KG1 (cell line): ENCODE data around the gene SIDT2.
"Not testable (repeated sequence)": the region's sequence is repeated elsewhere in the genome, so short reads cannot be mapped to it uniquely, and the experiment has no call there.

Experiments
- DNase-seq: peaks from one replicate; lab custom pipeline; 2025; lab: John Stamatoyannopoulos, UW

SIDT2 gene

GRCh38 chr11:117178210-117179034 is at the start of gene SIDT2:
TSS of gene SIDT2 (plus strand) at chr11:117178743. CDS start at chr11:117179264, 521 bp downstream.
- DNase-seq = peak; percentile 89

GRCh38 chr11:117130396-117130795 is 48.1 kb upstream of the SIDT2 start:
- not testable (repeated sequence) for DNase-seq

GRCh38 chr11:117130879-117131278 is 47.7 kb upstream of the SIDT2 start:
- DNase-seq = no peak

- DNase-seq = no peak
These were observed 44.1 kb upstream of the SIDT2 start for GRCh38 chr11:117134431-117134830.

- not testable (repeated sequence) for DNase-seq
These were observed 43.6 kb upstream of the SIDT2 start for GRCh38 chr11:117134979-117135378.

- DNase-seq = not testable (repeated sequence)
These were observed 41.1 kb upstream of the SIDT2 start for GRCh38 chr11:117137223-117138086.

GRCh38 chr11:117143390-117143789 is 35.2 kb upstream of the SIDT2 start:
- peak; percentile 64 for DNase-seq

GRCh38 chr11:117143871-117144476 is 34.6 kb upstream of the SIDT2 start, which contains the start of gene PAFAH1B2:
TSS of gene PAFAH1B2 (plus strand) at chr11:117144287. CDS start at chr11:117152448, 8,161 bp downstream.
- peak; percentile 99 for DNase-seq

GRCh38 chr11:117144477-117145392 is 33.8 kb upstream of the SIDT2 start:
- DNase-seq = peak; percentile 67

GRCh38 chr11:117145393-117145761 is 33.2 kb upstream of the SIDT2 start:
- peak; percentile 67 for DNase-seq

- DNase-seq = no peak
These were observed 32.0 kb upstream of the SIDT2 start for GRCh38 chr11:117146521-117146920.

GRCh38 chr11:117152066-117152465 is 26.5 kb upstream of the SIDT2 start:
- DNase-seq = no peak

GRCh38 chr11:117154468-117154867 is 24.1 kb upstream of the SIDT2 start:
- no peak for DNase-seq

- DNase-seq = no peak
These were observed 21.0 kb upstream of the SIDT2 start for GRCh38 chr11:117157507-117157906.

- no peak for DNase-seq
These were observed 18.7 kb upstream of the SIDT2 start for GRCh38 chr11:117159892-117160291.

- DNase-seq = no peak
These were observed 17.7 kb upstream of the SIDT2 start for GRCh38 chr11:117160826-117161225.

GRCh38 chr11:117166491-117166890 is 12.1 kb upstream of the SIDT2 start:
- DNase-seq = no peak

- DNase-seq = no peak
These were observed 8.8 kb upstream of the SIDT2 start for GRCh38 chr11:117169736-117170135.

- no peak for DNase-seq
These were observed 8.3 kb upstream of the SIDT2 start for GRCh38 chr11:117170210-117170609.

GRCh38 chr11:117171007-117171403 is 7.5 kb upstream of the SIDT2 start:
- DNase-seq = no peak

GRCh38 chr11:117171404-117172061 is 7.0 kb upstream of the SIDT2 start:
- DNase-seq = no peak
